HG03103 (cell line): ENCODE measurements around the gene TAB3.
"Not testable (repeated sequence)": the region's sequence is repeated elsewhere in the genome, so short reads cannot be mapped to it uniquely, and the experiment has no call there.

Experiments
- ATAC-seq: cut with Tn5 transposase; IDR thresholded peaks from one replicate; pipeline ENCODE4 v1.9.1; 2021; ENCODE audit warnings: low read depth; ENCODE audit not compliant: unreplicated experiment

Gene TAB3

GRCh38 chrX:30821116-30821515, 67.9 kb downstream of the TAB3 start:
- ATAC-seq = no peak

GRCh38 chrX:30819080-30819479, 70.0 kb downstream of the TAB3 start:
- ATAC-seq = no peak

GRCh38 chrX:30816079-30816478, 73.0 kb downstream of the TAB3 start:
- no peak for ATAC-seq

- ATAC-seq = peak; percentile 59
Observed at GRCh38 chrX:30814978-30815377, 74.1 kb downstream of the TAB3 start.

- peak; percentile 98 for ATAC-seq
Observed at GRCh38 chrX:30812326-30812725, 76.7 kb downstream of the TAB3 start.

- no peak for ATAC-seq
Observed at GRCh38 chrX:30806187-30806728, 82.8 kb downstream of the TAB3 start.

GRCh38 chrX:30804462-30804861, 84.6 kb downstream of the TAB3 start:
- ATAC-seq = no peak

GRCh38 chrX:30800901-30801300, 88.2 kb downstream of the TAB3 start:
- no peak for ATAC-seq

- no peak for ATAC-seq
Observed at GRCh38 chrX:30799327-30799726, 89.7 kb downstream of the TAB3 start.

GRCh38 chrX:30798810-30799209, 90.2 kb downstream of the TAB3 start:
- no peak for ATAC-seq

- ATAC-seq = not testable (repeated sequence)
Observed at GRCh38 chrX:30797301-30797700, 91.8 kb downstream of the TAB3 start.

GRCh38 chrX:30795981-30796958, 92.8 kb downstream of the TAB3 start:
- ATAC-seq = no peak

- ATAC-seq = no peak
Observed at GRCh38 chrX:30794497-30794896, 94.6 kb downstream of the TAB3 start.

- no peak for ATAC-seq
Observed at GRCh38 chrX:30793767-30794103, 95.3 kb downstream of the TAB3 start.

GRCh38 chrX:30793075-30793766, 95.8 kb downstream of the TAB3 start:
- ATAC-seq = no peak

- ATAC-seq = no peak
Observed at GRCh38 chrX:30791296-30792278, 97.5 kb downstream of the TAB3 start.

- ATAC-seq = no peak
Observed at GRCh38 chrX:30787012-30787411, 102.0 kb downstream of the TAB3 start.

- ATAC-seq = no peak
Observed at GRCh38 chrX:30786374-30786773, 102.7 kb downstream of the TAB3 start.

GRCh38 chrX:30781711-30782444, 107.2 kb downstream of the TAB3 start:
- ATAC-seq = no peak
